ENCODE data around the gene PTPRT.

Gene PTPRT

GRCh38 chr20:43028470-43028869, 161.2 kb downstream of the PTPRT start:
- no peaks in the 10 kb centered on the region for H3K36me3 ChIP-seq (replicated peaks; ENCODE audit: insufficient read depth, low read length)
- H3K9me3 ChIP-seq (replicated peaks; ENCODE audit: insufficient read depth, low read length), result no peaks in the 10 kb centered on the region
- no peaks in the 10 kb centered on the region for H3K27me3 ChIP-seq (replicated peaks; ENCODE audit: insufficient read depth, low read length)
- DNase-seq, result no peak
- no peak overlapping the region for H3K4me3 ChIP-seq (ENCODE audit: low read length)
- H3K4me1 ChIP-seq (ENCODE audit: low read length), result no peaks in the 10 kb centered on the region
- no peaks in the 10 kb centered on the region for H3K79me2 ChIP-seq (ENCODE audit: low read length)
- no peak overlapping the region for H2AFZ ChIP-seq (ENCODE audit: low read length)
- no peak overlapping the region for H3K4me2 ChIP-seq (ENCODE audit: low read depth, low read length)
- H3K27ac ChIP-seq (ENCODE audit: low read length), result no peak overlapping the region
- no peaks in the 10 kb centered on the region for H4K20me1 ChIP-seq (ENCODE audit: insufficient read depth, low read length)
- H3K9ac ChIP-seq (ENCODE audit: low read length), result no peak overlapping the region
- TF ChIP-seq EZH2 (optimal IDR thresholded peaks at IDR 0.05; ENCODE audit: low read depth, low read length) (no peak), EZH2phosphoT487 (IDR thresholded peaks at IDR 0.05; ENCODE audit: low read length) (no peak)
- TF ChIP-seq, protein P1, sequence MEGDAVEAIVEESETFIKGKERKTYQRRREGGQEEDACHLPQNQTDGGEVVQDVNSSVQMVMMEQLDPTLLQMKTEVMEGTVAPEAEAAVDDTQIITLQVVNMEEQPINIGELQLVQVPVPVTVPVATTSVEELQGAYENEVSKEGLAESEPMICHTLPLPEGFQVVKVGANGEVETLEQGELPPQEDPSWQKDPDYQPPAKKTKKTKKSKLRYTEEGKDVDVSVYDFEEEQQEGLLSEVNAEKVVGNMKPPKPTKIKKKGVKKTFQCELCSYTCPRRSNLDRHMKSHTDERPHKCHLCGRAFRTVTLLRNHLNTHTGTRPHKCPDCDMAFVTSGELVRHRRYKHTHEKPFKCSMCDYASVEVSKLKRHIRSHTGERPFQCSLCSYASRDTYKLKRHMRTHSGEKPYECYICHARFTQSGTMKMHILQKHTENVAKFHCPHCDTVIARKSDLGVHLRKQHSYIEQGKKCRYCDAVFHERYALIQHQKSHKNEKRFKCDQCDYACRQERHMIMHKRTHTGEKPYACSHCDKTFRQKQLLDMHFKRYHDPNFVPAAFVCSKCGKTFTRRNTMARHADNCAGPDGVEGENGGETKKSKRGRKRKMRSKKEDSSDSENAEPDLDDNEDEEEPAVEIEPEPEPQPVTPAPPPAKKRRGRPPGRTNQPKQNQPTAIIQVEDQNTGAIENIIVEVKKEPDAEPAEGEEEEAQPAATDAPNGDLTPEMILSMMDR (IDR thresholded peaks at IDR 0.05; ENCODE audit: low read length), result no peak
- H3K9me2 ChIP-seq (replicated peaks; ENCODE audit: insufficient read depth, low read length), result no peaks in the 10 kb centered on the region
- no peaks in the 10 kb centered on the region for H3F3A ChIP-seq (ENCODE audit: insufficient read depth, low read length)

DNA sequence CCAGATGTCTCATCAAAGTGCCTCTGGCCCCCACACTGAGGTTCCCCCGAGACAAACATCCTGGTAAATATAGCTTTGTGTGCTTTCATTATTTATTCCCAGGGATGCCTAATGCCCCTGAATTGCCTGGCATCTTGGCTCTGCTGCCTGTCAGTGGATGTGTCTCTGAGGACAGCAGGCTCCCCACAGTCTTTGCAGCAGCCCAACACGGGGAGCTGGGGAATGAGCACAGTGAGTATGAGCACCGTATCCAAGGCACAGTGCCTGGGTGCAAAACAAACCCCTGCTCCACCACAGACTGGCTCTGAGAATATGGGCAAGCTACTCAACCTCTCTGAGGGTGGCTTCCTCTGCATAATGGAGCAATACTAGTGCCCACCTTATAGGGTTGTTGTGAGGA, 165.9 kb downstream of the PTPRT start:
- Histone ChIP-seq H3K4me1 (ENCODE audit: low read length) (no peaks in the 10 kb centered on the region), H3K9ac (ENCODE audit: low read length) (no peak overlapping the region), H3K9me2 (replicated peaks; ENCODE audit: insufficient read depth, low read length) (no peaks in the 10 kb centered on the region), H3K27me3 (replicated peaks; ENCODE audit: insufficient read depth, low read length) (no peaks in the 10 kb centered on the region), H3K79me2 (ENCODE audit: low read length) (no peaks in the 10 kb centered on the region), H3K9me3 (replicated peaks; ENCODE audit: insufficient read depth, low read length) (no peaks in the 10 kb centered on the region), H3F3A (ENCODE audit: insufficient read depth, low read length) (no peaks in the 10 kb centered on the region), H2AFZ (ENCODE audit: low read length) (no peak overlapping the region), H3K27ac (ENCODE audit: low read length) (no peak overlapping the region), H4K20me1 (ENCODE audit: insufficient read depth, low read length) (no peaks in the 10 kb centered on the region), H3K4me3 (ENCODE audit: low read length) (no peak overlapping the region), H3K36me3 (replicated peaks; ENCODE audit: insufficient read depth, low read length) (no peaks in the 10 kb centered on the region), H3K4me2 (ENCODE audit: low read depth, low read length) (no peak overlapping the region)
- no peak for DNase-seq
- TF ChIP-seq EZH2phosphoT487 (IDR thresholded peaks at IDR 0.05; ENCODE audit: low read length) (no peak), EZH2 (optimal IDR thresholded peaks at IDR 0.05; ENCODE audit: low read depth, low read length) (no peak)
- TF ChIP-seq, protein P1 (IDR thresholded peaks at IDR 0.05; ENCODE audit: low read length), result no peak

GRCh38 chr20:43022568-43022967, 167.1 kb downstream of the PTPRT start:
- Histone ChIP-seq H4K20me1 (ENCODE audit: insufficient read depth, low read length) (no peaks in the 10 kb centered on the region), H3K9me3 (replicated peaks; ENCODE audit: insufficient read depth, low read length) (no peaks in the 10 kb centered on the region), H3K9me2 (replicated peaks; ENCODE audit: insufficient read depth, low read length) (no peaks in the 10 kb centered on the region), H3K4me3 (ENCODE audit: low read length) (no peak overlapping the region), H3K4me1 (ENCODE audit: low read length) (no peaks in the 10 kb centered on the region), H3F3A (ENCODE audit: insufficient read depth, low read length) (no peaks in the 10 kb centered on the region), H3K36me3 (replicated peaks; ENCODE audit: insufficient read depth, low read length) (no peaks in the 10 kb centered on the region), H3K27me3 (replicated peaks; ENCODE audit: insufficient read depth, low read length) (no peaks in the 10 kb centered on the region), H3K79me2 (ENCODE audit: low read length) (no peaks in the 10 kb centered on the region), H3K4me2 (ENCODE audit: low read depth, low read length) (no peak overlapping the region), H3K27ac (ENCODE audit: low read length) (no peak overlapping the region), H2AFZ (ENCODE audit: low read length) (no peak overlapping the region), H3K9ac (ENCODE audit: low read length) (no peak overlapping the region)
- DNase-seq, result no peak
- TF ChIP-seq EZH2phosphoT487 (IDR thresholded peaks at IDR 0.05; ENCODE audit: low read length), result no peak
- TF ChIP-seq, protein P1 (IDR thresholded peaks at IDR 0.05; ENCODE audit: low read length), result no peak
- TF ChIP-seq EZH2 (optimal IDR thresholded peaks at IDR 0.05; ENCODE audit: low read depth, low read length), result no peak

Data from MM.1S (cell line).